ENCODE data around the gene KLHL36. TPM values are rescaled to one million over a fixed set of nuclear protein-coding genes. Genes with fewer than 3 reads are reported as not detected.
"Not testable (repeated sequence)": the region's sequence is repeated elsewhere in the genome, so short reads cannot be mapped to it uniquely, and the experiment has no call there.

KLHL36 gene
- total and polyA plus RNA-seq, 7 donors = 14.4 to 45.9 (median 40.0) TPM

GRCh38 chr16:84690088-84690819, 41.9 kb downstream of the KLHL36 start:
- H3K27me3 ChIP-seq = no peaks in the 10 kb centered on the region
- H3K36me3 ChIP-seq = no peaks in the 10 kb centered on the region
- no peak overlapping the region for H3K4me3 ChIP-seq
- TF ChIP-seq POLR2AphosphoS5 (IDR thresholded peaks at IDR 0.05) (no peak), EP300 (IDR thresholded peaks at IDR 0.05) (no peak)
- H3K27ac ChIP-seq = no peak overlapping the region
- DNase-seq = peak; percentile 14
- 92 to 94% methylated on average over 6 of the region's 6 CpGs for WGBS, 2 donors
- intact Hi-C loops (cut with DNase I) = no loop called here
- H3K4me1 ChIP-seq = no peaks in the 10 kb centered on the region
- H3K9me3 ChIP-seq = no peaks in the 10 kb centered on the region

GRCh38 chr16:84692451-84693214, 44.3 kb downstream of the KLHL36 start:
- intact Hi-C loops (cut with DNase I) = no loop called here
- H3K4me3 ChIP-seq = no peak overlapping the region
- H3K27me3 ChIP-seq = no peaks in the 10 kb centered on the region
- no peak for TF ChIP-seq EP300 (IDR thresholded peaks at IDR 0.05)
- TF ChIP-seq POLR2A (IDR thresholded peaks at IDR 0.05) = no peak
- TF ChIP-seq POLR2AphosphoS5 (IDR thresholded peaks at IDR 0.05) = no peak
- TF ChIP-seq CTCF (IDR thresholded peaks at IDR 0.05) = no peak
- no peaks in the 10 kb centered on the region for H3K36me3 ChIP-seq
- H3K27ac ChIP-seq = no peak overlapping the region
- no peak for DNase-seq
- no peaks in the 10 kb centered on the region for H3K9me3 ChIP-seq
- WGBS, 2 donors = 63 to 83% methylated on average over 6 of the region's 6 CpGs
- no peaks in the 10 kb centered on the region for H3K4me1 ChIP-seq

DNA sequence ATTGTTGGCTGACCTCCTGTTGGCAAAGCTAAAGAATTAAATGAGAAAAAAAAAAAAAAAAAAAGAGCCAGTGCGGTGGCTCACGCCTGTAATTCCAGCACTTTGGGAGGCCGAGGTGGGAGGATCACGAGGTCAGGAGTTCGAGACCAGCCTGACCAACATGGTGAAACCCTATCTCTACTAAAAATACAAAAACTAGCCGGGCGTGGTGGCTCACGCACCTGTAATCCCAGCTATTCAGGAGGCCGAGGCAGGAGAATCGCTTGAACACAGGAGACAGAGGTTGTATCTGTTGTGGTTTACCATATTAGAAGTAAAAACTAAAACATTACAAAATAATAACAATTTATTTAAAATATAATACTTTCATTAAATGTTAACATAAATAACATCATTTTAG, 45.6 kb downstream of the KLHL36 start:
- H3K27ac ChIP-seq; H3K4me3 ChIP-seq; H3K4me1 ChIP-seq; H3K27me3 ChIP-seq; H3K36me3 ChIP-seq; intact Hi-C loops (cut with DNase I); H3K9me3 ChIP-seq: not testable (repeated sequence)
- DNase-seq = peak; percentile 21
- WGBS, 2 donors = 95% methylated on average over 10 of the region's 10 CpGs

DNA sequence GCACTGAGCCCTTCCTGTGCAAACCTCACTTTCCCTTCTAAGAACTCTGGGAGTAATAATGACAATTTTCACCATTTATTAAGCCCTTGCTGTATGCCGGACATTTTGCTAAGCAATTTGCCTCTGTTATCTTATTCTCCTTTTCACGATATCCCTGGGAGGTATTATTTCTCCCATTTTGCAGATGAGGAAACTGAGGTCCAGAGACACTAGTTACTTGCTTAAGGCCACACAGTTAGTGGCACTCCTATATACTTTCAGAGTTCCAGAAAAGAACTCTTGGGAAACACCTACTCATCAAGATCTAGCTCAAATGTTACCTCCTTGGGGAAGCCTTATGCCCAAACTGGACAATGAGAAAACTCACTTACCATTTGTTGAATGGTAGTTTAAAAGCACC, 46.7 kb downstream of the KLHL36 start:
- H3K4me1 ChIP-seq = peaks cover 0 to 9% (median 6%) of the 10 kb centered on the region in 4 donors
- H3K4me3 ChIP-seq = no peak overlapping the region
- no peak for DNase-seq
- H3K27me3 ChIP-seq = no peaks in the 10 kb centered on the region
- H3K36me3 ChIP-seq = no peaks in the 10 kb centered on the region
- no peak for TF ChIP-seq EP300 (IDR thresholded peaks at IDR 0.05)
- TF ChIP-seq CTCF (IDR thresholded peaks at IDR 0.05) = no peak
- TF ChIP-seq POLR2AphosphoS5 (IDR thresholded peaks at IDR 0.05) = no peak
- no peak for TF ChIP-seq POLR2A (IDR thresholded peaks at IDR 0.05)
- WGBS, 2 donors = 95 to 96% methylated on average over 2 of the region's 2 CpGs
- H3K9me3 ChIP-seq = no peaks in the 10 kb centered on the region
- intact Hi-C loops (cut with DNase I) = no loop called here
- no peak overlapping the region for H3K27ac ChIP-seq

GRCh38 chr16:84699147-84699711, 50.9 kb downstream of the KLHL36 start:
- H3K4me1 ChIP-seq = peaks cover 0 to 36% (median 28%) of the 10 kb centered on the region in 4 donors
- 16 to 24% methylated on average over 29 of the region's 29 CpGs for WGBS, 2 donors
- no peaks in the 10 kb centered on the region for H3K36me3 ChIP-seq
- no peak for TF ChIP-seq CTCF (IDR thresholded peaks at IDR 0.05)
- peak overlapping the region; percentile 82 to 96 (median 92) for H3K27ac ChIP-seq
- H3K9me3 ChIP-seq = no peaks in the 10 kb centered on the region
- peak; percentile 34 for DNase-seq
- H3K27me3 ChIP-seq = no peaks in the 10 kb centered on the region
- H3K4me3 ChIP-seq = peak overlapping the region; percentile 90 to 100 (median 99)
- intact Hi-C loops (cut with DNase I) = no loop called here

Data from sigmoid colon (tissue), 7 donors.